Endothelial cell (in vitro differentiated cells): Measurements from ENCODE around the gene HS3ST3B1. TPM values are rescaled to one million over a fixed set of nuclear protein-coding genes. Genes with fewer than 3 reads are reported as not detected.

Source experiments
- DNase-seq: peaks from one replicate; pipeline ENCODE4 v3.0.0; 2021; ENCODE audit warnings: low spot score
- H3K27ac Mint-ChIP-seq: one replicate; pipeline ENCODE4 v1.8.0; 2021; ENCODE audit warnings: mixed read lengths, inconsistent platforms; ENCODE audit not compliant: unreplicated experiment
- H3K27me3 Mint-ChIP-seq: one replicate; pipeline ENCODE4 v1.8.0; 2021; ENCODE audit warnings: mild to moderate bottlenecking, moderate library complexity, mixed read lengths, inconsistent platforms; ENCODE audit not compliant: unreplicated experiment
- H3K36me3 Mint-ChIP-seq: one replicate; pipeline ENCODE4 v1.8.0; 2021; ENCODE audit warnings: mild to moderate bottlenecking, low read depth, mixed read lengths, inconsistent platforms; ENCODE audit not compliant: unreplicated experiment
- H3K4me1 Mint-ChIP-seq: one replicate; pipeline ENCODE4 v1.8.0; 2021; ENCODE audit warnings: mild to moderate bottlenecking, mixed read lengths, inconsistent platforms; ENCODE audit not compliant: unreplicated experiment
- H3K4me3 Mint-ChIP-seq: one replicate; pipeline ENCODE4 v1.8.0; 2021; ENCODE audit warnings: mild to moderate bottlenecking, mixed read lengths, inconsistent platforms; ENCODE audit not compliant: unreplicated experiment
- H3K9me3 Mint-ChIP-seq: one replicate; pipeline ENCODE4 v1.8.0; 2021; ENCODE audit warnings: mixed read lengths, inconsistent platforms; ENCODE audit not compliant: unreplicated experiment
- CTCF ChIP-seq: fragments of 200-600 bp; sonication (generic); IDR thresholded peaks from one replicate; pipeline ENCODE4 v1.5.0; 2021; ENCODE audit warnings: antibody characterized with exemption; ENCODE audit not compliant: unreplicated experiment
- total RNA-seq: library from RNA; stranded (reverse); fragmentation: NEBNext Ultra II Directional; extraction: Animal tissue kit (Norgen Biotek cat#: 25700); gene quantifications from one replicate; pipeline ENCODE4 v1.2.1, GENCODE V29; 2021; ENCODE audit not compliant: unreplicated experiment

The HS3ST3B1 gene
- total RNA-seq, 1 donor from 2014 or later, result 8.5 TPM

- TF ChIP-seq CTCF, result no peak
- Mint-ChIP-seq H3K27me3 (no peaks in the 10 kb centered on the region), H3K27ac (no peak overlapping the region), H3K9me3 (no peaks in the 10 kb centered on the region), H3K36me3 (no peaks in the 10 kb centered on the region), H3K4me1 (no peaks in the 10 kb centered on the region), H3K4me3 (no peak overlapping the region)
- DNase-seq, result no peak
These were observed 75.8 kb downstream of the HS3ST3B1 start for GRCh38 chr17:14376666-14377065.

DNA sequence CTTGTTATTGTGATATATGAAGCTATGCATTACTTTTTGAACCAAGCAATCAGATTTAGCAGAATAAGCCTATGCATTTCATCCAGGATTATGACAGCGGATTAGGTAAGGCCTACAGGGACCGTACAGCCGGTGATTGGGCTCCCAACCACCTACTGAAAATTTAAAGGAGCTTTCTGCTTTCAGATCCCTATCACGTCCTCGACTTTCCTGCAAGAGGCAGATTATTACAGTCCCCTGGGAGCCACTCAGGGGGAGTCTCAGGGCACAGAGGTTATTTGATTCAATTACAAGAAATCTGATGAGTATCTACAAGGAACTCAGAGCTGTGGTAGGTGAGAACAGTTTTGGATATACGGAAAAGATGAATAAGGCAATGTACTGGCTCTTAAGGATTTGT is 80.7 kb downstream of the HS3ST3B1 start:
- Mint-ChIP-seq H3K27me3 (no peaks in the 10 kb centered on the region), H3K4me3 (no peak overlapping the region), H3K36me3 (no peaks in the 10 kb centered on the region), H3K4me1 (no peaks in the 10 kb centered on the region), H3K27ac (no peak overlapping the region), H3K9me3 (no peaks in the 10 kb centered on the region)
- no peak for TF ChIP-seq CTCF
- DNase-seq, result no peak

- H3K27ac Mint-ChIP-seq, result no peak overlapping the region
- no peaks in the 10 kb centered on the region for H3K9me3 Mint-ChIP-seq
- DNase-seq, result no peak
- TF ChIP-seq CTCF, result no peak
- H3K4me1 Mint-ChIP-seq, result peaks cover 2% of the 10 kb centered on the region
- no peak overlapping the region for H3K4me3 Mint-ChIP-seq
- H3K36me3 Mint-ChIP-seq, result no peaks in the 10 kb centered on the region
- H3K27me3 Mint-ChIP-seq, result no peaks in the 10 kb centered on the region
These were observed 86.2 kb downstream of the HS3ST3B1 start for GRCh38 chr17:14387036-14387435.

DNA sequence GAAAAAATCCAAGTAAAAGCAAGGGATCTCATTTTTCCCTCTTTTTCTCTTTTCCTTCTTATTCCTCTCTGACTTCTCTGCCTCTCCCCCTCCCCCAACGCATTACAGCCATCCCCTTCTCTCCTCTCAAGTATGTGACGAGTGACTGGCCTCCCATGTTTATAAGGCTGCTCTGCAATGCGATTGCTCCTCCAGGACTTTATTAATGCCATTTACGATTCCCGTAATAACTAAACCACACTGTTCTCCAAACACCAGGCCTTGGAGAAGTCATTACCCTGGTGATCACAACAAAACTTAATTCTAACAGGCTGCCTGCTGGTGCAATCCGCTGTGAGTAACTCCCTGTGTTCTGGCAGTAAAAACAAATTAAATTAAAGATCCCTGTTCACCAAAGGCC is 88.8 kb downstream of the HS3ST3B1 start:
- DNase-seq, result no peak
- Mint-ChIP-seq H3K9me3 (no peaks in the 10 kb centered on the region), H3K27ac (no peak overlapping the region), H3K4me3 (no peak overlapping the region), H3K4me1 (peaks cover 2% of the 10 kb centered on the region), H3K27me3 (no peaks in the 10 kb centered on the region), H3K36me3 (no peaks in the 10 kb centered on the region)
- no peak for TF ChIP-seq CTCF

- no peaks in the 10 kb centered on the region for H3K36me3 Mint-ChIP-seq
- H3K9me3 Mint-ChIP-seq, result no peaks in the 10 kb centered on the region
- TF ChIP-seq CTCF, result no peak
- no peak overlapping the region for H3K27ac Mint-ChIP-seq
- no peaks in the 10 kb centered on the region for H3K27me3 Mint-ChIP-seq
- no peak overlapping the region for H3K4me3 Mint-ChIP-seq
- H3K4me1 Mint-ChIP-seq, result peaks cover 2% of the 10 kb centered on the region
- DNase-seq, result no peak
These were observed 92.8 kb downstream of the HS3ST3B1 start for GRCh38 chr17:14393723-14394122.
